K562 (cell line): Measurements from ENCODE around the gene HAO2. TPM values are rescaled to one million over a fixed set of nuclear protein-coding genes. Genes with fewer than 3 reads are reported as not detected.

Source experiments
- ATAC-seq: fragments of 200-7000 bp; cut with Tn5 transposase; 3 replicates; pipeline ENCODE4 v1.9.1; 2020; ENCODE audit warnings: moderate library complexity
- BruUV-seq: library from RNA; stranded (reverse); fragments of 400-500 nt; replicated peaks from 2 replicates; lab custom pipeline; 2021; lab: Mats Ljungman, UMichigan
- CTCF ChIA-PET: fragments of 300-600 bp; formaldehyde crosslinking; extraction: SDS; loops from one replicate; lab custom pipeline; 2021; ENCODE audit warnings: low intra/inter-chr PET ratio; lab: Yijun Ruan, JAX
- POLR2A ChIA-PET: fragments of 300-600, 350-650 bp; sonication (Branson Sonifier 250); formaldehyde crosslinking; extraction: SDS; loops from one replicate; lab custom pipeline; 2021; ENCODE audit warnings: antibody characterized with exemption, inconsistent platforms; lab: Yijun Ruan, JAX
- DNase-seq, 4 experiments: peaks; one replicate each; pipeline versions ENCODE4 v3.0.0 to v3.0.0-alpha.2; 2011 to 2018; ENCODE audit warnings: low spot score in 3 of 4, mixed read lengths in 3 of 4; ENCODE audit errors: extremely low read depth in 1 of 4
- FAIRE-seq: peaks from 2 replicates; lab custom pipeline; 2011; peaks lifted over from hg19 to GRCh38; lab: Jason Lieb, UNC
- H2AFZ ChIP-seq: 2 replicates; pipeline ENCODE4 v1.6.0; 2011; ENCODE audit warnings: low read depth, low read length, control low read depth, inconsistent platforms
- H3K27ac ChIP-seq: fragments of 200-600 bp; 3 replicates; pipeline ENCODE4 v1.8.0; 2011; ENCODE audit warnings: low read depth, mild to moderate bottlenecking, control low read depth, inconsistent platforms, low read length, moderate library complexity, mixed read lengths; ENCODE audit errors: extremely low read depth
- H3K27me3 ChIP-seq, 2 experiments: fragments of 300-600 bp in 1 of 2; 2 replicates in 1 of 2; 3 replicates in 1 of 2; pipeline versions ENCODE4 v1.6.0 to v1.8.0; 2011; ENCODE audit warnings: inconsistent platforms in 2 of 2, low read length in 2 of 2, mild to moderate bottlenecking in 1 of 2, mixed read lengths in 1 of 2, moderate library complexity in 1 of 2; ENCODE audit not compliant: control insufficient read depth in 2 of 2, insufficient read depth in 2 of 2
- H3K36me3 ChIP-seq: fragments of 300-600 bp; 3 replicates; pipeline ENCODE4 v1.8.0; 2011; ENCODE audit warnings: mild to moderate bottlenecking, low read length, inconsistent platforms; ENCODE audit not compliant: control insufficient read depth, insufficient read depth
- H3K4me1 ChIP-seq, 2 experiments: fragments of 200-600 bp in 1 of 2; replicated peaks in 1 of 2; 2 replicates in 1 of 2; 3 replicates in 1 of 2; pipeline versions ENCODE4 v1.5.1 to v1.8.0; 2011; ENCODE audit warnings: inconsistent platforms in 2 of 2, low read length in 2 of 2, mild to moderate bottlenecking in 1 of 2, mixed read lengths in 1 of 2, moderate library complexity in 1 of 2; ENCODE audit not compliant: control insufficient read depth in 2 of 2, insufficient read depth in 2 of 2
- H3K4me2 ChIP-seq: 2 replicates; pipeline ENCODE4 v1.6.1; 2011; ENCODE audit warnings: low read length, control low read depth, inconsistent platforms, mixed read lengths; ENCODE audit not compliant: insufficient read depth
- H3K4me3 ChIP-seq: fragments of 200-600 bp; sonication (generic), shearing (Covaris generic); 2 replicates; pipeline ENCODE4 v1.5.1; 2016; ENCODE audit warnings: control low read depth, inconsistent platforms
- H3K79me2 ChIP-seq: fragments of 200-600 bp; 3 replicates; pipeline ENCODE4 v1.8.0; 2011; ENCODE audit warnings: low read length, inconsistent platforms; ENCODE audit not compliant: control insufficient read depth, insufficient read depth
- H3K9ac ChIP-seq, 2 experiments: 2 replicates each; pipeline versions ENCODE4 v1.6.0 to v1.6.1; 2011; ENCODE audit warnings: low read depth in 2 of 2, low read length in 2 of 2, control low read depth in 1 of 2, inconsistent platforms in 1 of 2, mild to moderate bottlenecking in 1 of 2, mixed read lengths in 1 of 2; ENCODE audit not compliant: insufficient read depth in 1 of 2
- H3K9me1 ChIP-seq: one replicate; pipeline ENCODE4 v1.6.0; 2011; ENCODE audit warnings: inconsistent platforms, mild to moderate bottlenecking, low read length, moderate library complexity; ENCODE audit not compliant: control insufficient read depth, insufficient read depth
- H3K9me3 ChIP-seq: replicated peaks from 2 replicates; pipeline ENCODE4 v1.5.1; 2011; ENCODE audit warnings: low read depth, low read length, inconsistent platforms; ENCODE audit not compliant: control insufficient read depth, insufficient read depth
- H4K20me1 ChIP-seq: replicated peaks from 2 replicates; pipeline ENCODE4 v1.6.1; 2011; ENCODE audit warnings: low read length, inconsistent platforms, mixed read lengths; ENCODE audit not compliant: control insufficient read depth, insufficient read depth
- ASH1L ChIP-seq: fragments of 450-650 bp; IDR thresholded peaks from 2 replicates; pipeline ENCODE4 v1.6.1; 2018; ENCODE audit warnings: borderline replicate concordance, mild to moderate bottlenecking, low read depth; ENCODE audit not compliant: partially characterized antibody
- NEUROD1 ChIP-seq: fragments of 150-350 bp; IDR thresholded peaks from 2 replicates; pipeline ENCODE4 v1.6.1; 2014; ENCODE audit warnings: borderline replicate concordance, low read length, low read depth; ENCODE audit not compliant: partially characterized antibody
- PCBP1 ChIP-seq: fragments of 200-400 bp; formaldehyde crosslinking; IDR thresholded peaks from 2 replicates; pipeline ENCODE4 v1.6.1; 2018; ENCODE audit warnings: mild to moderate bottlenecking, low read depth, low read length; ENCODE audit not compliant: poor library complexity, severe bottlenecking
- RBFOX2 ChIP-seq: fragments of 200-400 bp; formaldehyde crosslinking; IDR thresholded peaks from 2 replicates; pipeline ENCODE4 v1.6.1; 2017; ENCODE audit warnings: low read depth, mild to moderate bottlenecking, low read length, moderate library complexity
- WGBS: fragments of 100-300 bp; shearing (Covaris generic); methylation state at CpG from one replicate; pipeline ENCODE4 v1.1.6; 2016; ENCODE audit warnings: low coverage, mixed read lengths; ENCODE audit not compliant: insufficient coverage; ENCODE audit errors: missing lambda C conversion rate; 5-methylcytosine and 5-hydroxymethylcytosine counted together
- in situ Hi-C: fragments of 300-500 bp; cut with MboI; formaldehyde crosslinking; loops from 4 replicates; pipeline ENCODE4 v1.15.0; 2018; ENCODE audit warnings: inconsistent platforms, mixed read lengths
- intact Hi-C: fragments of 100-400 bp; cut with micrococcal nuclease; formaldehyde crosslinking; loops from 2 replicates; pipeline ENCODE4 v1.14.2; 2022
- polyA plus RNA-seq, 8 experiments: library from polyadenylated mRNA; depleted of rRNA in 4 of 8; stranded (reverse) in 5 of 8; unstranded in 3 of 8; fragments of >200 nt; fragmentation: Nextera tagmentation in 2 of 8; fragmentation: Illumina TruSeq in 1 of 8; extraction: Ambion mirVana in 2 of 8; extraction: Trizol in 1 of 8; gene quantifications; 2 replicates each; pipeline versions ENCODE4 v1.2.1 to v1.2.3, GENCODE V29; 2011 to 2014; ENCODE audit warnings: inconsistent platforms in 1 of 8, missing spikeins in 1 of 8
- total RNA-seq, 7 experiments: library from RNA; depleted of rRNA in 6 of 7; stranded (reverse); fragments of >200 nt in 6 of 7; fragmentation: Illumina TruSeq in 2 of 7; extraction: Trizol in 2 of 7; gene quantifications; 2 replicates each; pipeline versions ENCODE4 v1.2.1 to v1.2.3, GENCODE V29; 2011 to 2021; ENCODE audit warnings: low replicate concordance in 1 of 7
- TF ChIP-seq, protein P1 (sequence below): IDR thresholded peaks from 2 replicates; pipeline ENCODE4 v1.6.1; 2011; ENCODE audit not compliant: insufficient read length; ENCODE audit errors: extremely low read depth
- TF ChIP-seq, protein P2 (sequence below): fragments of 250-450 bp; sonication (Bioruptor Pico); IDR thresholded peaks from 2 replicates; pipeline ENCODE4 v1.6.1; 2021; ENCODE audit warnings: mild to moderate bottlenecking

HAO2 gene
- total and polyA plus RNA-seq, 9 of the 15 experiments (the other 6 are each of a cell fraction or from before 2014, with no cell fraction given): not detected

DNA sequence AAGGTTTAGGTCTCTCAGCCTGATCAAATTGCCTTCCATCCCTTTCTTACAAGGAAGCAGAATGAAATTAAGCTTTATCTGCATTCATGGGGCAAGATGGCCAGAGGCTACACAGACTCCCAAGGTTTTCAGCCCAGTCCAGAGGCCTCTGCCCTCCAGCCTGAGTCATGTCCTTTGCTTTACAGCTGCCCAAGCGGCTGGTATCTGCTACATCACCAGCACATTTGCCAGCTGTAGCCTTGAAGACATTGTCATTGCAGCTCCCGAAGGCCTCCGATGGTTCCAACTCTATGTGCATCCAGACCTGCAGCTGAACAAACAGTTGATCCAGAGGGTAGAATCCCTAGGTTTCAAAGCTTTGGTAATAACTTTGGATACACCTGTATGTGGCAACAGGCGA is 16.0 kb downstream of the HAO2 start:
- ATAC-seq: no peak
- ChIA-PET POLR2A (no interaction called here), CTCF (no interaction called here)
- no peak overlapping the region for H3K9ac ChIP-seq
- no peaks in the 10 kb centered on the region for H3K4me1 ChIP-seq
- H3K4me3 ChIP-seq: no peak overlapping the region
- no peak overlapping the region for H2AFZ ChIP-seq
- H4K20me1 ChIP-seq: no peaks in the 10 kb centered on the region
- DNase-seq: no peak
- TF ChIP-seq, protein P1, sequence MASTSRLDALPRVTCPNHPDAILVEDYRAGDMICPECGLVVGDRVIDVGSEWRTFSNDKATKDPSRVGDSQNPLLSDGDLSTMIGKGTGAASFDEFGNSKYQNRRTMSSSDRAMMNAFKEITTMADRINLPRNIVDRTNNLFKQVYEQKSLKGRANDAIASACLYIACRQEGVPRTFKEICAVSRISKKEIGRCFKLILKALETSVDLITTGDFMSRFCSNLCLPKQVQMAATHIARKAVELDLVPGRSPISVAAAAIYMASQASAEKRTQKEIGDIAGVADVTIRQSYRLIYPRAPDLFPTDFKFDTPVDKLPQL: no peak
- TF ChIP-seq, protein P2, sequence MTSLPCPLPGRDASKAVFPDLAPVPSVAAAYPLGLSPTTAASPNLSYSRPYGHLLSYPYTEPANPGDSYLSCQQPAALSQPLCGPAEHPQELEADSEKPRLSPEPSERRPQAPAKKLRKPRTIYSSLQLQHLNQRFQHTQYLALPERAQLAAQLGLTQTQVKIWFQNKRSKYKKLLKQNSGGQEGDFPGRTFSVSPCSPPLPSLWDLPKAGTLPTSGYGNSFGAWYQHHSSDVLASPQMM (CRISPR knock-in tag): no peak
- TF ChIP-seq PCBP1 (no peak), NEUROD1 (no peak), ASH1L (no peak), RBFOX2 (no peak)
- H3K9me1 ChIP-seq: no peaks in the 10 kb centered on the region
- no TSS peak for BruUV-seq
- H3K27ac ChIP-seq: no peak overlapping the region
- no peaks in the 10 kb centered on the region for H3K9me3 ChIP-seq
- in situ Hi-C loops (no loop called here), intact Hi-C loops (no loop called here)
- WGBS: 0% methylated on average over 4 of the region's 4 CpGs
- no peaks in the 10 kb centered on the region for H3K79me2 ChIP-seq
- no peaks in the 10 kb centered on the region for H3K27me3 ChIP-seq
- H3K36me3 ChIP-seq: no peaks in the 10 kb centered on the region
- no peak overlapping the region for H3K4me2 ChIP-seq
- FAIRE-seq: no peak
